ENCODE measurements around the gene MGRN1. TPM values are rescaled to one million over a fixed set of nuclear protein-coding genes. Genes with fewer than 3 reads are reported as not detected.
"Not testable (repeated sequence)": the region's sequence is repeated elsewhere in the genome, so short reads cannot be mapped to it uniquely, and the experiment has no call there.

The MGRN1 gene
- total RNA-seq, 1 donor from 2014 or later = 113 TPM

DNA sequence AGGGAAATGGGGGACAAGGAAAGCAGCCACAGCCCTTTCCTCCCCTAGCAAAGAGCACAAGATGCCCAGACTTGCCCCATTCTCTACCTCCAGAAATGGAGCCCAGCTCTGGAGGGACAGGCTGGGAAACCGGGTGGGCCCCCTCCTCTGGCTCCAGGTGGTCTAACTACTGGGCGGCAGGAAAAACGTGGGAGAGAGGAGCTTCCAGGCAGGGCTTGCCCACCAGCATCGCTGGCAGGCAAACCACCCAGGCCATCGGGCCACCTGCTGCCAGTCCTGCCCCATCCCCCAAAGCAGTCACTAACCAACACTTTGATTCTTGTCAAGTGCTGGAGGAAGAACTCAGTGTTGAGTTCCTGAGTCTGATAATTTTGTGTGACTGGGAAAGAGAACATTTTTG is 93.8 kb downstream of the MGRN1 start:
- intact Hi-C loops (cut with micrococcal nuclease) = no loop called here

DNA sequence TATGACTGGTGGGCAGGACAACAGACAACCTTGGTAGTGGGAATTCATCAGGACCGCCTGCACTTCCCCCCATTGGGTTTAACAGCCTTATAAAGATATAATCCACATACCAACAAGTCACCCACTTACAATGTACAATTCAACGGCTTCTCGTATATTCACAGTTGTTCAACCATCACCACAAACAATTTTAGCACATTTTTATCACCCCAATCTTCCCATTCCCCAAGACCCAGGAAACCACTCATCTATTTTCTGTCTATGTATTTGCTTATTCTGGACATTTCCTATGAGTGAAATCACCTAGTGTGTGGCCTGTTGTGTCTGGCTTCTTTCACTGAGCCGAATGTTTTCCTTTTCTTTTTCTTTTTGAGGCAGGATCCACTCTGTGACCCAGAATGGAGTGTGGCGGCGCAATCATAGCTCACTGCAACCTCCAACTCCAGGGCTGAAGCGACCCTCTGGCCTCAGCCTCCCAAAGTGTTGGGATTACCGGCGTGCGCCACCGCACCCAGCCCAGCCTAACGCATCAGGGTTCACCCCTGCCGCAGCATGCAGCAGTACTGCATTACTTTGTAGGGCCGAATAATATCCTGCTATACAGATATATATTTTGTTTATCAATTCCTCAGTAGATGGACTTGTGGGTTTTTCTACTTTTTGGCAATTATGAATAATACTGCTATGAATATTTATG is 98.6 kb downstream of the MGRN1 start:
- intact Hi-C loops (cut with micrococcal nuclease) = no loop called here

DNA sequence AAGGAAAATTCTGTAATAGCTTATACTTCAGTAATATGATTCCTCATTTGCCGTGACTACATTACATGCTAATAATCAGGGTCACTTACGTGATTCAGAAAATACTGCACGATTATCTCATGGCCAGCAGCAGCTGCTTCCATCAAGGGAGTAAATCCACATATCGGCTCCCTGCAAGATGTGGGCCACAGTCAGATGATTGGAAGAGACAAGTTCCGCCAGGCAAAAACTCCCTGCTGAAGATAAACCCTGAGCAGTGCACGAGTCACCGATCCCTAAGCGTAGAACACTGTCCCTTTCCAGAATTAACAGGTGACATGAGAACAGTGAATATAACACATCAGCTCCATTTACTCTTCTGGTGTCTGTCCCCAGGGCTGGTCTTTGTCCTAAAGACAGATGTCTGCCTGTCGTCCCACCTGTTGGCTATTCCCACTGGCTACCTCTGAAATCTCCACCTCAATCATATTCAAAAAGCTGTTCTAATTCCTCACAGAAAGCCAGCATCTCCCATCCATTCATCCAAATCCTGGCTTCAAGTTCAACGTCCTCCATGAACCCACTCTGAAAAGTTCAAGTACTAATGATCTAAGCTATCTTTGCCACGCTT is 100.1 kb downstream of the MGRN1 start:
- intact Hi-C loops (cut with micrococcal nuclease) = no loop called here

DNA sequence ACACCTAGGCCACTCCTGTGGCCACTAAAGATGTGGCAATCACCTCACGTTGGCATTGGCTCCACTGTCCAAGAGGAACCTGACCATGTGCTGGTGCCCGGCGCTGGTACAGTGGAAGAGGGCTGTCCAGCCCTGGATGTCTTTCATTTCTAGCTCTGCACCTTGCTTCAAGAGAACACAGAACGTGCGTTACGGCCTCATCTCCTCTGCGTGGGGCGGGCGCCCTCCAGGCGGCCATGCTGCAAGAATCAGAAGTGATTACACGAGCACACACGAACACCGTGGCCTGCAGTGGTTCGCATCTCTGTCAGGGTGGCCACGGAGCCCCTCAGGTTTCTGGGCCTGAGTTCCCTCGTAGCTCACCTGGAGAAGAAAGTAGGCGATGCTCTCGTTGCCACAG is 102.0 kb downstream of the MGRN1 start:
- intact Hi-C loops (cut with micrococcal nuclease) = no loop called here

GRCh38 chr16:4728676-4729075 is 104.0 kb downstream of the MGRN1 start:
- intact Hi-C loops (cut with micrococcal nuclease) = no loop called here

DNA sequence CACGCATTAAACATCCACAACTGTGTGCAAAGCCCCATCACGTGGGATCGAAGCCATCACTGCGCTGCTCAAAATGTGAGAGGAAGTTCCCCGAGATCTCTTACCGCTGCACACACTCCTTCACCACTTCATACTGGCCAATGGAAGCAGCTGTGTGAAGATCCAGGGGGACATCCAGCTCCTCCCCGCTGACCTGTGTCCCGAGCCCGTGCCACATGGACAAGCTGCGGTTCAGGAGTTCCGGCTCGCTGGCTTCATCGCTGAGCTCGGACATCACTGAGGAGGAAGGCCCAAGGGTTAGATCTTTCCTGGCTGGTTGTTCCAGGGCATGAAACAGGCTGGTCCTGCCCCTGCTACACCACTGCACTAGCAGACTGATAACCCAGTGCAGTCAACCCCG is 105.2 kb downstream of the MGRN1 start:
- intact Hi-C loops (cut with micrococcal nuclease) = loop anchor here (5.0 kb wide), 2 partner anchors 342 to 378 kb away; partner anchors contain the start of genes ALG1 and PAM16

DNA sequence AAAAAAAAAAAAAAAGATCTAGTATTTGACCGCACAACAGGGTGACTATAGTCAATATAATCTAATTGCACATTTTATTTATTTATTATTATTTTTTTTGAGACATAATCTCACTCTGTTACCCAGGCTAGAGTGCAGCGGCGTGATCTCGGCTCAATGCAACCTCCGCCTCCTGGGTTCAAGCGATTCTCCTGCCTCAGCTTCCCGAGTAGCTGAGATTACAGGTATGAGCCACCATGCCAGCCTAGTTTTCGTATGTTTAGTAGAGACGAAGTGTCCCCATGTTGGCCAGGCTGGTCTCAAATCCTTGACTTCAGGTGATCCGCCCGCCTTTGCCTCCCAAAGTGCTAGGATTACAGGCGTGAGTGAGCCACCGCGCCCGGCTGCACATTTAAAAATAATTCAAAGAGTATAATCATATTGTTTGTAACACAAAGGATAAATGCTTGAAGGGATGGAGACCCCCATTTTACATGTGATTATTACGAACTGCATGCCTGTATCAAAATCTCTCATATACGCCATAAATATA is 108.7 kb downstream of the MGRN1 start:
- intact Hi-C loops (cut with micrococcal nuclease) = loop anchor here (5.0 kb wide), 2 partner anchors 339 to 381 kb away; partner anchors contain the start of genes ALG1 and PAM16

- intact Hi-C loops (cut with micrococcal nuclease) = loop anchor here (1.0 to 5.0 kb wide), 12 partner anchors 34 to 381 kb away; partner anchors contain the start of genes ALG1, GLYR1, HMOX2 and MGRN1
Observed at GRCh38 chr16:4733747-4734062, 109.1 kb downstream of the MGRN1 start.

GRCh38 chr16:4734063-4734729 is 109.6 kb downstream of the MGRN1 start, which contains the start of the genes ANKS3 and DNAAF8:
Gene ANKS3, minus strand, starts transcription at chr16:4734271. Its CDS starts 4,122 bp downstream, at chr16:4730149.
Gene DNAAF8, plus strand, starts transcription at chr16:4734537. Its CDS starts 1,978 bp downstream, at chr16:4736515.
- intact Hi-C loops (cut with micrococcal nuclease) = loop anchor here (1.0 to 5.0 kb wide), 12 partner anchors 33 to 382 kb away; partner anchors contain the start of genes ALG1, GLYR1, HMOX2 and MGRN1

- intact Hi-C loops (cut with micrococcal nuclease) = loop anchor here (1.0 to 5.0 kb wide), 12 partner anchors 32 to 383 kb away; partner anchors contain the start of genes ALG1, GLYR1, HMOX2 and MGRN1
Observed at GRCh38 chr16:4734730-4735535, 110.3 kb downstream of the MGRN1 start.

DNA sequence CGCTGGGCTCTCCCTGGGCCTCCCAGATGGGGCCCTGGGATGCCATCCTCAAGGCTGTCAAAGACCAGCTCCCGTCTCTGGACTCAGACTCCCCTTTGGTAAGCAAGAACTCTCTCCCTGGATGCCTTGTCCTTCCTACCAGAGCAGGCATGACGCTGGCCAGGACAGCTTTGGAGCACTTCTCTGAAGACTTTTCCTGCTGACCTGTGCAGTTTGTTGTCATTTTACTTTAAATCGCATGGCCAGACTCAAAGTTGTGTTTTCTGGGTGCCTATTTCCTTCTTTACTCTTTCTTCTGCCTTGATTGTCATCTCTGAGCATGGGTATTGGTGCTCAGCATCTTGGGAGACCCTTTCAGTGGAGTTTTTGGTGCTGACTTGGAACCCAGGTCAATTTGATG is 111.9 kb downstream of the MGRN1 start:
- intact Hi-C loops (cut with micrococcal nuclease) = no loop called here

DNA sequence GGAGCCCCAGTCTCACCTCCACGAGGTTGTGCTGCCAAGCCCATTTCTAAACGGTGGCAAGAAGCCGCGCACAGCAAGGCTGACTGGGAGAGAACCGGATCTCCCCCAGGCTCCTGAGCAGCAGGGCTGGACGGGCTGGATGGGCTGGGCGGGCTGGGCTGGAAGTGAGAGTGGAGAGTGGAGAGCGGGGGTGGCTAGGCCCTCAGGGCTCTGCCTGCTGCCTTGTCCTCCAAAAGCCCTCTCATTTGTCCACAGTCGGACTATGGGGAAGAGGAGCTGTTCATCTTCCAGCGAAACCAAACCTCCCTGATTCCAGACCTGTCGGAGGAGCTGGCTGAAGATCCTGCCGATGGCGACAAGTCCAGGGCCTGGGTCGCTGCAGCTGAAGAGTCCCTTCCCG is 112.9 kb downstream of the MGRN1 start:
- intact Hi-C loops (cut with micrococcal nuclease) = no loop called here

DNA sequence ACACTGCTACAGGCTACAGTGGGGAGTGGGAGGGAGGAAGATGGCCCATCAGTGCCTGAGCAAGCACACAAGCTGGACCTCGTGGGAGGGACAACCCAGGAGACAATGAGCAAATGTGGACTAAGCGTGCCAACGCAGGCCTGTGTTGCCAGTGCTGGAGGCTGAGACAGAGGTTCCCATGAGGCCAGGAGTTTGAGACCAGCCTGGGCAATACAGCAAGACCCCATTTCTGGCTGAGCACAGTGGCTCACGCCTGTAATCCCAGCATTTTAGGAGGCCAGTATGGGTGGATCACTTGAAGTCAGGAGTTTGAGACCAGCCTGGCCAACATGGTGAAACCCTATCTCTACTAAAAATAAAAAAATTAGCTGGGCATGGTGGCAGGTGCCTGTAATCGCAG is 113.7 kb downstream of the MGRN1 start:
- intact Hi-C loops (cut with micrococcal nuclease) = not testable (repeated sequence)

Other genes starting within 250 kb of the MGRN1 start
- 170 and 186 TPM in 2 replicates for gene CORO7, start 208.2 kb upstream of the MGRN1 start, total RNA-seq
- gene DNAJA3, start 199.0 kb upstream of the MGRN1 start, total RNA-seq = 59.8 and 63.9 TPM in 2 replicates
- 25.1 and 27.2 TPM in 2 replicates for gene NMRAL1, start 150.2 kb upstream of the MGRN1 start, total RNA-seq
- 74.5 and 77.9 TPM in 2 replicates for gene HMOX2, start 148.4 kb upstream of the MGRN1 start, total RNA-seq
- gene CDIP1, start 86.1 kb upstream of the MGRN1 start, total RNA-seq = 34.9 and 36.9 TPM in 2 replicates
- 0.07 and 0.15 TPM in 2 replicates for gene C16orf96, start 68.5 kb upstream of the MGRN1 start, total RNA-seq
- gene UBALD1, start 9.9 kb upstream of the MGRN1 start, total RNA-seq = 22.0 TPM in 2 replicates
- 43.2 and 45.3 TPM in 2 replicates for gene NUDT16L1, start 68.7 kb downstream of the MGRN1 start, total RNA-seq
- 17.2 and 17.9 TPM in 2 replicates for gene ANKS3, start 109.4 kb downstream of the MGRN1 start, total RNA-seq
- gene DNAAF8, start 109.7 kb downstream of the MGRN1 start, total RNA-seq = 0.56 TPM in 1 of 2 replicates, not detected in the other
- 16.5 and 22.4 TPM in 2 replicates for gene ZNF500, start 142.3 kb downstream of the MGRN1 start, total RNA-seq
- gene SEPTIN12, start 163.5 kb downstream of the MGRN1 start, total RNA-seq = not detected in 2 replicates
- gene SMIM22, start 170.5 kb downstream of the MGRN1 start, total RNA-seq = not detected in 2 replicates
- gene ROGDI, start 177.8 kb downstream of the MGRN1 start, total RNA-seq = 5.5 and 6.2 TPM in 2 replicates
- 115 and 120 TPM in 2 replicates for gene GLYR1, start 222.5 kb downstream of the MGRN1 start, total RNA-seq
- gene UBN1, start 222.7 kb downstream of the MGRN1 start, total RNA-seq = 42.1 and 45.4 TPM in 2 replicates

All from T-helper 1 cell treated with Interleukin-12 subunit alpha and Interleukin-12 subunit beta and Interleukin-4 antibody, amounts not matched to agents 30 ng/mL and 1 ng/mL, for 36 hours (primary cell).